Anterior cingulate cortex (tissue), 58 donors: Measurements from ENCODE around the gene PIGX.

Experiments used
- DNase-seq, 58 donors: peaks; one replicate each; lab custom pipeline; 2025; lab: John Stamatoyannopoulos, UW

PIGX gene

DNA sequence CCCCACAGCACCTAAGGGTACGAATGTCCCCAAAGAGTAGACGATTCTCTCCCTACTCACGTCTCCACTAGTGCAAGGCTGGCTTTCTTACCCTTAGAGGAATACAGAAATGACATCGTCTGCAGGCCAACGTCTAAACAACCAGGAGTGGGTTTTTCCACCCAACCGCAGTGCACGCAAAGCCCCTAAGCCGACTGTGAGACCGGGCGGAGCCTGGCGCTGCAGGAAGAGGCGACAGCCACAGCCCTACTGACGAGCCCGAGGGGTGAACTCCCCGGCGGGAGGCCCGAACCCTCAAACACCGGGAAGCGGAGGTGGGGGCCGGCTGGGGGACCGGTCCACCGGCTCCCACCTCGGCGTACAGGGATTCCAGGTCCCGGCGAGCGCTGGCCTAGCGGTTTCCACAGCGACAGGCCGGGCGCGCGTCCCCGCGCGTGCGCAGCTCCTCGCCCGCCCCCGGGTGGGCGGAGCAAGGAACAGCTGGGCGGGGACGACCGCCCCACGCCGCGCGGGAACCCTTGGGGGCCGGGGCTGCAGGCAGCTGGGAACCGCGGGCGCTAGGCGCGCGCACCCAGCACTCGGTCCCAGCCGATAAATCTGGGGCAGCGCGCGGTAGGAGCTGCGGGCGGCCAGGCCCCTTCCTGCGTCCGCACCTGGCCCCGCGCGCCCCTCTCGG lies at the start of gene PIGX, which contains the start of gene CEP19:
TSS of gene PIGX (plus strand) at position 540 of the 676 bp plus-strand sequence.
TSS of gene CEP19 (minus strand) at position 413 of the 676 bp plus-strand sequence. CDS start 3,593 bp downstream, outside the sequence.
- DNase-seq, result peak; percentile 43 to 93 (median 83)

DNA sequence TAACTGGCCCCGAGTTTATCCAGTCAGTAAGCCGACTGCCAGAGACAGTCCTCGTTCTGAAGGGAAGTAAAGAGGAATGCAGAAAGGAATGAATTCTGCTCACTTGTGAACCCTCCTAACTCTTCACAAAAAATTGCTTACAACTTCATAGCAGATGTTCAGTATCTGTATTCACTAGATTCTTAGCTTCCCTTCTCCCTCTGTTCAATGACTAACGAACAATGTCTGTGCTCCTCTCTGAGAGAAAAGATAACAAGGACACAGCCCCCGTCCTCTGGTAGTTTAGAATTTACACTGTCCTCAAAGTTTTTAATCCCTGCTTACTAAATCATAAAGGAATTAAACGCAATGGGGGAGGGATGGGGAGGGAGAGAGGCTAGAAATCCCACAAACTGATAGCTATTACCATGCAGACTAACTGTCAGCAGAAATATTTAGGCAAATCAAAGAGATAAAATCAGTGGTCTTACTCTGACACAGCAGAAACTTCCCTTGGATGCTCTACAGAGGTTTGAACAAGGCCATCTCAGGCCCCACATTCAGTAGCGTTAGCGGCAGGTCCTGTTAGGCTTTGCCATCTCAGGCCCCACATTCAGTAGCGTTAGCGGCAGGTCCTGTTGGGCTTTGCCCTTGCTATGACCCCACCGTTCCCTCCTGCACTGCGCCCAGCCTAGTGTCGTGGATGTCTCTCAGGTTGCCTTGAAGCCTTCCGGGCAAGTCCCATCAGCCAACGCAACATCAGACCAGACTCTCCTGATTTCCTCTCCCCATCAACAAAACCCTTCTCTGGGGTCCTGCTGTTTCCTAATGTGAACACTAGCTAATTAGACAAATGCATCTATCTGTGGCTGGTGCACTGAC lies 49.2 kb upstream of the PIGX start:
- no peak for DNase-seq

DNA sequence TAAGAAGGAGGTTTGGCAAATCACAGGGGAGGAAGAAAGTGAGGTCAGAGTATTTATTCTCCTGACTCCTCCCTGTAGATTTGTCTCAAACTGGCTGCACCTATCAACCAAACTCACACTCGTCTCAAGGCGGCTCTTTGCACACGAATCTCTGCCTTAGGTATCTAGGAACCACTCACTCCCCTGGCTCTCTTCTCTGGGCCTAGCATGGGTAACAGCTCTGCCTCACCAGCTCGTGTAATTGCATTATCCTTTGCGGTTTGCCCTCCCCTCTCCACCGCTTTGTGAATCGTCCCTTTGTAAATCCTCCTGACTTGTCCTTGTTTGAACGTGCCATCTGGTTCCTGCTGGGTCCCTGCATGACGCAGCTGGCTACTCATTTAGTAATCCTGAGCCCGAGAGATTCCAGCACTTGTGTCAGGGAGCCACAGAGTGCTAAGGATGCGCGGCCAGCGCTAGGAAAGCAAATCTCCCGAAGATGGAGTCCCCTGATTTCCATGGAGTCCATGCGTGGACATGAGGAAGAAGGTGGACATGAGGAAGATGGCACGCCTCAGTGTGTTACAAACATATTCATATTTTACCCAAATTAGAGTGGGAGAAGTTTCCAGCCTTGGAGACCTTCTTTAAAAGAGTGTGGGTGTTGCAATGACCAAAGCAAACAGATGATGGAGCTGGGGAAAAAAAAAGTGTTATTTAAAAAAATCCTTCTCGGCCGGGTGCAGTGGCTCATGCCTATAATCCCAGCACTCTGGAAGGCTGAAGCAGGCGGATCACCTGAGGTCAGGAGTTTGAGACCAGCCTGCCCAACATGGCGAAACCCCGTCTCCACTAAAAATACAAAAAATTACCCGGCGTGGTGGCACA lies 45.9 kb upstream of the PIGX start:
- peak in 17 of 58 donors; percentile 7 to 56 (median 22) for DNase-seq

- no peak for DNase-seq
Observed at GRCh38 chr3:196667056-196667825, 44.9 kb upstream of the PIGX start.

- no peak for DNase-seq
Observed at GRCh38 chr3:196670339-196670738, 41.8 kb upstream of the PIGX start.

DNA sequence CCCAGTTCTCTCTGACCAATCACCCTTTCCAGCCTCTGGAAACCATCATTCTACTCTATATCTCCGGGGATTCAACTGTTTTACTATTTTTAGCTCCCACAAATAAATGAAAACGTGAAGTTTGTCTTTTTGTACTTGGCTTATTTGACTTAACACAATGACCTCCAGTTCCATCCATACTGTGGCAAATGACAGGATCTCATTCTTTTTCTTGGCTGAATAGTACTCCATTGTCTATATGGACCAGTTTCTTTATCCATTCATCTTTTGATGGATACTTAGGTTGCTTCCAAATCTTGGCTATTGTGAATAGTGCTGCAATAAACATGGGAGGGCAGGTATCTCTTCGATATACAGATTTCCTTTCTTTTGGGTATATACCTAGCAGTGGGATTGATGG lies 38.5 kb upstream of the PIGX start:
- DNase-seq, result no peak

- DNase-seq, result no peak
Observed at GRCh38 chr3:196677353-196677752, 34.8 kb upstream of the PIGX start.

GRCh38 chr3:196677931-196678330 lies 34.2 kb upstream of the PIGX start:
- no peak for DNase-seq

DNA sequence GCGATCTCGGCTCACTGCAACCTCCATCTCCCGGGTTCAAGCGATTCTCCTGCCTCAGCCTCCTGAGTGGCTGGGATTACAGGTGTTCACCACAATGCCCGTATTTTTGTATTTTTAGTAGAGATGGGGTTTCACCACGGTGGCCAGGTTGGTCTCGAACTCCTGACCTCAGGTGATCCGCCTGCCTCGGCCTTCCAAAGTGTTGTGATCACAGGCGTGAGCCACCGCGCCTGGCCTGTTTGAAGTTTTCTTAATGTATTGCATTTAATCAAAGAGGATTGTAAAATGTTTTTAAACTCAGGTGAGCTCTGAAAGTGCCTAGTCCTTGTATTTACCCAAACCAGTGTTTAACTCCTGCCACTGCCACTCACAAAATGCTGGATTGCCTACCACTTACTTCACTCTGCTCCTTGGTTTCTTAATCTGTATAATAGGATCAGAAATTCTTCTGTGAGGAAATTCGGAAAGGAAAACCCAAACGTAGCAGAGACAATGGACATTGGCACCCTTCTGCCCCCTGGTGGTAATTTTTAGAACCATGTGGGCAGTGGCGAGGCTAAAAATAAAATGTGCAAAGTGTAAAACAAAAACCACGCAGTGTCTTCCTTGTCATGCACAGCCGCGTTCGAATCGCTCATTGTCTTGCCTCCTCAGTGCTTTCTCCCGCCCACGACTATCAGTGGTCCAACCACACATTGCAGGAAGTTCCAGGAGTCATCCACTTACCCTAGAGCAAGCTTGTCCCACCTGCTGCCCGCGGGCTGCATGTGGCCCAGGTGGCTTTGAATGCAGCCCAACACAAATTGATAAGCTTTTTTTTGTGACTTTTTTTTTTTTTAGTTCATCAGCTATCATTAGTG lies 27.4 kb upstream of the PIGX start:
- peak in 50 of 58 donors; percentile 2 to 63 (median 23) for DNase-seq

GRCh38 chr3:196686436-196686835 lies 25.7 kb upstream of the PIGX start:
- DNase-seq, result no peak

- peak in 4 of 58 donors; percentile 2 to 30 (median 15) for DNase-seq
Observed at GRCh38 chr3:196688349-196688748, 23.8 kb upstream of the PIGX start.

GRCh38 chr3:196689941-196690660 lies 22.1 kb upstream of the PIGX start:
- DNase-seq, result peak in 1 of 58 donors; percentile 7

- DNase-seq, result no peak
Observed at GRCh38 chr3:196691386-196691785, 20.8 kb upstream of the PIGX start.

- no peak for DNase-seq
Observed at GRCh38 chr3:196694202-196694638, 18.0 kb upstream of the PIGX start.

DNA sequence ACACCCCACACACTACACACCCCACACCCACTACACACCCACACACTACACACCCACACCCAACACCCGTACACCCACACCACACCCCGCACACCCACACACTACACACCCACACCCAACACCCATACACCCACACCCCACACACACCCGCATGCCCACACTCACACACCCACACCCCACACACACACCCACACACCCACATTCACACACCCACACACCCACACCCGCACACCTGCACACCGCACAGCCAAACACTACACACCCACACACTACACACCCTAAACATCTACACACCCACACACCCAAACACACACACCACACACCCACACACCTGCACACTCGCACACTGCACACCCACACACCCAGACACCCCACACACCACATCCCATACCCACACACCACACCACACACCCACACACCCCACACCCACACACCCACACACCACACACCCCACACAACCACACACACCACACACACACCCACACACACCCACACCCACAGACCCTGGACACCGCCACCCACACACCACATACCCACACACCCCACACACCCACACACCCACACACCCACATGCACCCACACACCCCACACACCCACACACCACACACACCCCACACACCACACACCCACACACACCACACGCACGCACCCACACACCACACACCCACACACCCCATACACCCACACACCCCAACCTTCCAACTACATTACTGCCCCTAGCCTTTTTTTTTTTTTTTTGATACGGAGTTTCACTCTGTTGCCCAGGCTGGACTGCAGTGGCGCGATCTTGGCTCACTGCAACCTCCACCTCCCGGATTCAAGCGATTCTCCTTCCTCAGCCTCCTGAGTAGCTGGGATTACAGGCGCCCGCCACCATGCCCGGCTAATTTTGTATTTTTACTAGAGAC lies 17.0 kb upstream of the PIGX start:
- peak in 2 of 58 donors; percentile 13 to 75 for DNase-seq

DNA sequence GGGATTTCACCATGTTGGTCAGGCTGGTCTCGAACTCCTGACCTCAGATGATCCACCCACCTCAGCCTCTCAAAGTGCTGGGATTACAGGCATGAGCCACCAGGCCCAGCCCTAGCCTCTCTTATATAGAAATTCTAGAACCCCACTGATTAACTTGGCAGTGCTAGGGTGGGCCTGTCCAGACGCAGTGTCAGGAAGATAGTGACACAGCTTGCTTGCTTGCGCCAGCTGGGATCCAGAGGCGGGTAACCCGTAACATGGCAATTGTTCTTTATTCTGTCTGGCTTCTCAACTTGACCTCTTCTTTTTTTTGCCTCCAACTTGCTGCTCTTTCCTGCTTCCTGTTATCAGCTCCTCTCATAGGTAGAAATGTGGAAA lies 16.3 kb upstream of the PIGX start:
- no peak for DNase-seq

DNA sequence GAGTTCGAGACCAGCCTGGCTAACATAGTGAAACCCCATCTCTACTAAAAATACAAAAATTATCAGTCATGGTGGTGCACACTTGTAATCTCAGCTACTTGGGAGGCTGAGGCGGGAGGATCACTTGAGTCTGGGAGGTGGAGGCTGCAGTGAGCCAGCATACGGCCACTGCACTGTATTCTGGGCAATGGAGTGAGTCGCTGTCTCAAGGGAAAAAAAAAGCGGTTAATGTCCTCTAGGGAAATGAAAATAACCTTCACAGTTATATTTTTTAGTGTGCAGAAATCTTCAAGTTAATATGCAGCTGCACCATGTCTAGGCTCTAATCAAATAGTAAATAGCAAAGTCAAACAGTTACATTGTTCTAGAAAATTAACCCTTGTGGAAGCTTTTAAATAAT lies 14.9 kb upstream of the PIGX start:
- no peak for DNase-seq
